ENCODE results near the gene RPTOR. TPM values are rescaled to one million over a fixed set of nuclear protein-coding genes. Genes with fewer than 3 reads are reported as not detected.
"Not testable (repeated sequence)": the region's sequence is repeated elsewhere in the genome, so short reads cannot be mapped to it uniquely, and the experiment has no call there.

Gene RPTOR
- polyA plus RNA-seq, 1 donor: 31.1 TPM

DNA sequence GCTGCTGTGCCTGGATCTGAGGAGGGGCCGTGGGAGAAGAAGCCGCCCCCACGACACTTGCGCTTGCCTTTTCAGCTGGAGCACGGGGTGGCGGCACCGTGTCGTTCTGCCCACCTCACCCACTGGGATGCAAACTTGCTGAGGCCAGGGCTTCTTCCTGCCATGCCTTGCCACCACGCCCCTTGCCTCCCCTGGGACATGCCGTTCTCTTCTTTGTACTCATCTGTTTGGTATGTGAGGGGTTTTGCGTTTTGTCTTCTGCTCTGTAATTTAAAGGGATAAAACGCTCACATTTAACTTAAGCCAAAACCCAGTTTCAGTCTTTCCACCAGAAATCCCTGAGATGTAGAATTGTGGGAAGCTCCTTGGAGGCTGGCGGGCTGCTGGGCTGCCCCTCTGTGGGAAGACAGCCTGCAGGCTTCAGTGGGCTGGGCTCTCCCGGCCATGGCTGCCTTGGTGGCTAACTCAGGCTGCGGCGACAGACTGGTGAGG is 180.2 kb downstream of the RPTOR start:
- no peak for DNase-seq

DNA sequence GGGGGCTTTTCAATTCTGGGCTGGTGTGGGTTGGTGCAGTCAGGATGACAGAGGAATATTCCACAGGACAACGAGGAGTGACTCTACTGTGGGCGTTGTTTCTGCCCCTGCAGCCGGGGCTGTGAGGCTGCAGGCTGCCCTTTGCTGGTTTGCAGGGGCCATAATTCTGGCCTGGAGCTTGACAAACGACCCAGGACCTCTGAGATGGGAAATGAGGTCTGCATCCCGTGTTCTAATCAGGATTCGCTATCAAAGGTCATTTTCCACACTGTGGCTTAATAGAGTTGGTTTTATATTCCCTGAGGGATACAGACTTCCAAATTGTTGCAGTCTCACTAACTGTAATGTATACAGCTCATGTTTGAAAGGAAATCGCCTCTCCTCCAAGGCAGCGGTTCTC is 180.9 kb downstream of the RPTOR start:
- DNase-seq: no peak

GRCh38 chr17:80726558-80727408 is 182.1 kb downstream of the RPTOR start:
- no peak for DNase-seq

GRCh38 chr17:80727409-80727755 is 182.7 kb downstream of the RPTOR start:
- no peak for DNase-seq

DNA sequence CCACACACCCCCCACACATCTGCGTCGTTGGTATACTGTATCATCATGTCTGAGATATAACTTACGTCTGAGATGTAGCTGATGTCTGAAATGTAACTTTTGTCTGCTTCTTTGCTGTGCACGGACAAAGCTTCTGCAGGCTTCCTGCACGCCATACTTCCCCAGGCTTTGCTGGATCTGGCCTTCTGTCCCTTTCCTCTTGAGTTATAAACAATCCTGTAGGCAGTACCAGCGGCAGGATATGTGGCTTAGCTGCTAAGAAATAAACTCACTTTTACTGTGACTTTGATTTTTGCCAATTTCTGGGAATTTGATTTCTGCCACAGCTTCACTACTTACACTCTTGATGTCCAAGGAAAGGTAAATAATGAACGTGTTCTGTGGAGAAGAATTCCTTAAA is 184.4 kb downstream of the RPTOR start:
- DNase-seq: no peak

DNA sequence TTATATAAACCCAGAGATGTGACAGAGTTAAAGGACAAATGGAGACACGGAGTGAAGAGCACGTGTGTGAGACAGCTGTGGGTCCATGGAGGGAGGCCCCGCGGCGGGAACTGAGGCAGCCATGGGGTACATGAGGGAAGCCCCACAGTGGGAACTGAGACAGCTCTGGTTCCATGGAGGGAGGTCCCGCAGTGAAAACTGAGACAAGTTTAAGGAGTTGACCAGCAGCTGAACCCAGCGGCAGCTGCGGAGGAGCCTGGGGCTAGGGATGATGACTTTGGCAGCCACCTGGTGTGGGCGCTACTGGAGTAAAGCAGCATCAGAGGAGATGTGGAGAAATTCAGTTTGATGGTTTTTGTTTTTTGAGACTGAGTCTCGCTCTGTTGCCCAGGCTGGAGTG is 185.1 kb downstream of the RPTOR start:
- no peak for DNase-seq

DNA sequence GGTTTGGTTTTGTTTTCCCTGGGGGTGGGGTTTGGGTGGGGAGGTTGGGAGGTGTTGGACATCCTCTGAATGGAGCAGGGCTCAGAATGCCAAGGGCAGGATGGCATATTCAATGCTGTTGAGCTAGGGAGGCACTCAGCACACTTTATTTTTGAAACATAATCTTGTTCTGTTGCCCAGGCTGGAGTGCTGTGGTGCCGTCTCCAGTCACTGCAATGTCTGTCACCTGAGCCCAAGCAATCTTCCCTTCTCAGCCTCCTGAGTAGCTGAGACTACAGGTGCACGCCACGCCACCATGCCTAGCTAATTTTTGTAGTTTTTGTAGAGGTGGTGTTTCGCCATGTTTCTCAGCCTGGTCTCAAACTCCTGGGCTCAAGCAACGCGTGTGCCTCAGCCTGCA is 186.1 kb downstream of the RPTOR start:
- DNase-seq: no peak

DNA sequence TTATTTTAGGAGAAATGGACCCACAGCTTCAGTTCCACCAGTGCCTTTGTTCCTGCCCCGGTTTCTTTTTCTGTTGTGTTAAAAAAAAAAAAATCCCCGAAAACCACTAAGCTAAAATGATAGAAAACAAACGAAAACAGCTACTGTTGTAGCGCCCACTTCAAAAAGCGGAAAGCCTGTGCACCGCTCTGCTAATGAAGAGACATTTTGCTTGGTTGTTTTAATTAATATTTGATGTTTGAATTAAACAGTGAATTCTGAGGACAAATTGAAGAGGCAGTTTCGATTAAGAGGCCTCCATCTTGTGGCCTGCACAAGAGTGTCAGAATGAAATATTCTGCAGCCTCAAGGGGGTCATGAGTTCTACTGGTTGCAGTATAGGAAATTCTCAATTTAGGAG is 186.7 kb downstream of the RPTOR start:
- no peak for DNase-seq

- DNase-seq: no peak
Observed at GRCh38 chr17:80732268-80732667, 187.6 kb downstream of the RPTOR start.

DNA sequence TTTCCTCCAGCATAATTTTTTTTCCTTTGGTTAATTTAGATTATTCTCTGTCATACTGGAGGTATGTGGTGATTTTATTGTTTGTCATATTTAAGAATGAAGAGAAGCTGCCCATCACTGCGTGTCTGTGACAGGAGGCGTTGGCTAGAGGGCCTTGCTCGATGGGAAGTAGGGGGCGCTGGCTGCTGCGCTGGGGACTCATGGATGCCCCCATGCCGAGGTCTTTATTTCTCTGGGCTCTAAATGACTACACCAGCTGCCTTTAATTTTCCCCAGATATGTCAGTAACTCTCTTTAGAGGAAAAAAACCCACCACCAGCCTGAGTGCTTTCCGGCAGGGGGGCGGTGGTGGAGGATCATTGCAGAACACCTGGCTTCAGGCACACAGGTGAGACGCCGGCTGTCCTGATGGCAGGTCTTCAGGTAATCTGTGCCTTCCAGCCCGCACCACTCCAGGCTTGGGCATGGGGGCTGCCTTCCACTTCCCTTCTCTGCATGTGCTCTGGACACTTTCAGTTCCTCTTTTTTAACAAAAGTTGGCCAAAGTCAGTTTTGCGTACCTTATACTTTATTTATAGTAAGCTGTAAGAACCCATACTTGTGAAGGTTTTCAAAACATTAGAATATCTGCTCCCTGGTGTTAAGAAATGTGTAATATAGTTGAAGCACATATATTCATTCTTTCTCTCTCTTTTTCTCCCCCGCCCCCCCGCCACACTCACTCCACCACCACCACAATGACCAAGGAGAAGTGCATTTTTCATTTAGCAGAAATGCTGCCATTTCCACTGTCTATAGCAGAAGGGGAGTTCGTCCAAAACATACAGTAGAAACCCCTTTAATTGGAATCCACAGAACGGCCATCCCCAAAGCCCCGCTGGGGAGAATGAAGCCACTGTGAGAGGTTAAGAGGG is 192.7 kb downstream of the RPTOR start:
- no peak for DNase-seq

GRCh38 chr17:80738020-80738808 is 193.6 kb downstream of the RPTOR start:
- no peak for DNase-seq

DNA sequence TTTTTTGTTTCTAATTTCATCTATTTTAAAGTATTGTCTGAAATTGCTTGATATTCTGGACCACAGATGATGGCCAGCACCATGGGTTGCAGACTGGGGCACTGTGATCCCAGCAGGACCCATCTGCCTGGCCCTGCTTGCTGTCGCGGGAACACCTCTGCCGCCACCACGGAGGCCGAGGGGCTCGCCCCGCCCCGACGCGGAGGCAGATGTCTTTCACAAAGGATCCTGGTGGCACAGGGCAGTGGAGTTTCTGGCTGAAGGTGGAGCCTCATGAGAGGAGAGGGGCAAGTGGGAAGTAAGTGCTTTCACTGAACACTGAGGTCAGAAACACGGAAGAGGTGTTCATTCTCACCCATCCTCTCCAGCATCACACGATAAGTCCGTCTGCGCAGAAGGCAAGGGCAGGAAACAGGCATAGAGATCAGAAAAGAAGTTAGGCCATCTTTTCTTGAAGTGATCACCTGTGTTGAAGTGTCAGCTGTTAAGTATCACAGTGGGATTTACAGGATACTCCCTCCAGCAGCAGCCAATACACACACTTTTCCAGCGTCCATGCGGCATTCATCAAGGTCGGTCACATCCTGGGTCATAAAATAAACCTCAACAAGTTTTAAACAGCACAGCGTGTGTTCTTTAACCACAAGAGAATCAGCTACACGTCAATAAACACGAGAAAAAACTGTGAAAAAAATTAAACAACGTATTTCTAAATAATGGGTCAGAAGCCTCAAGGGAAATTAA is 194.5 kb downstream of the RPTOR start:
- DNase-seq: no peak

DNA sequence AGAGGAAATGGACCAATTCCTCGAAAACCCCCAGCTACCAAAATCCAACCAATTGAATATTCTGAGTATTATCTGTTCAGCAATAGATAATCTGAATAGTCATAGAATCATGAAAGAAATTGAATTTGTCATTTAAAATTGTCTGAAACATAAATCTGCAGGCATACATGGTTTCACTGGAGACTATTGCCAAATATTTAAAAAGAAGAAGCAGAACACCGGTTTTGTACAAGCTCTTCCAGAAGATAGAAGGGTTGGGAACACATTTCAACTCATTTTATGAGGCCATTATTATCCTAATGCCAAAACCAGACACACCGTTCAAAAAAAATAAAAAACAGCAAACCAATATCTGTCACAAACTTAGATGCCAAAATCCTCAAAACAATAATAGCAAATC is 195.5 kb downstream of the RPTOR start:
- no peak for DNase-seq

GRCh38 chr17:80742091-80742490 is 197.5 kb downstream of the RPTOR start:
- no peak for DNase-seq

DNA sequence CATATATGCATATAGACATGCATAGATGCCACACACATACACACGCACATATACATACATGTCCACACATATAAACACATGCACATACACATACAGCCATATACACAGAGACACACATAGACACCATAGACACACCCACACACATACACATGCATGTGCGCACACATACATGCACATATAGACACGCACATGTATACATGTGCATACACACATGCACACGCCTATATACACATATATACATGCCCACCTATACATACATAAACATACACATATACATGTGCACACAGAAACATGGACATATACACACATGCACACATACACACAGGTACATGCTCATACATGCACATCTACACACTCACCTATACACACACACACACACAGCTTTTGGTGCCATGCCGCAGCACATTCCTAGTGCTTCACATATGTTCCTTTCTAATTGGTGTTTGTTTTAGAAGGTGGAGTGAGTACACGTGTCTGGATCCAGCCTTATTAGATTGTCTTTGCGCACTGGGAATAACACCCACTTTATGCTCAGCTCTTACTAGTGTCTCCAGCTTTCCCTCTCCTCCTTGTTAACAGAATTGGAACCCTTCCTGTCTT is 198.0 kb downstream of the RPTOR start:
- no peak for DNase-seq

DNA sequence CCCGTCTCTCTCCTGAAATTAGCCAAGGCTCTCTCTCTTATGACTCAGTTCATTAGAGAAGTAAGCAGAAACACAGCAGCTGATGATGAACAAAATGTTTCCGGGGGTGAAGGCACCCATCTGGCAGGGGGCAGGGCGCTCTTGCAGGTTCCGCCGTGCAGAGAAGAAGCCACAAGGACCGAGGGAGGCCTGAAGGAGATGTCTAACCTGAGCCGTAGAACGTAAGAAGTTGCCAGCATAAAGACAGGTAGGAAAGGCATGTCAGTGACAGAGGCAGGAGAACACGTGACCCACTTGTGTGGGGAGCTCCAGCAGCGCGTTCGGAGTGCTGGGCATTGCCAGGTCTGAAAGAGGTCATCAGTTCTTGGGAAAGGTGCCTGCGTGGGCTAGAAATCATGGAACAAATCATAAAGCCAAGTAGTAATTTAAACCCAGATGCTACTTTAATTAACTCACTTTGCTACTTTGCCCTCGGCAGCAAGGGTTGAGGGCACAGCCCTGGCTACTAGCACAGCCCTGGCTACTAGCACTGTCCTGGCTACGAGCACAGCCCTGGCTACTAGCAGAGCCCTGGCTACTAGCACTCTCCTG is 198.6 kb downstream of the RPTOR start:
- no peak for DNase-seq

- DNase-seq: not testable (repeated sequence)
Observed at GRCh38 chr17:80743973-80744372, 199.3 kb downstream of the RPTOR start.

GRCh38 chr17:80744725-80745124 is 200.1 kb downstream of the RPTOR start:
- DNase-seq: not testable (repeated sequence)

DNA sequence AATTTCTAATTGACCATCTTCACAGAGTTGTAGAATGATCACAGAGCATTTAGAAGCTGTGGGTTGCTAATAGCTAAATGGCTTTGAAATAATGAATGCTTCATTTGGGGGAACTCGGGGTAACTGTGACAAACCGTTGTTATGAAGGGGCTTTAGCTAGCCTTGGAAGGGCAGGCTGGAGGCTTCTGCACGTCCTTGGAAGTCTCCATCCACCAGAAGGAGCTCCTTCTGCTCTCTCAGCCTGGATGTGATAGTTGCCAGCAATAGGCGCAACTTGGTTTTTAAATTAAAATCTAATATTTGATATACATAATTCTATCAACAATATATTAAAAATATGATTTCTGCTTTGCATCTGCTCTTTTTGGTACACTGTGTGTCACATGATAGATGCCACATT is 200.5 kb downstream of the RPTOR start:
- no peak for DNase-seq

GRCh38 chr17:80746262-80746935 is 201.8 kb downstream of the RPTOR start:
- DNase-seq: no peak

DNA sequence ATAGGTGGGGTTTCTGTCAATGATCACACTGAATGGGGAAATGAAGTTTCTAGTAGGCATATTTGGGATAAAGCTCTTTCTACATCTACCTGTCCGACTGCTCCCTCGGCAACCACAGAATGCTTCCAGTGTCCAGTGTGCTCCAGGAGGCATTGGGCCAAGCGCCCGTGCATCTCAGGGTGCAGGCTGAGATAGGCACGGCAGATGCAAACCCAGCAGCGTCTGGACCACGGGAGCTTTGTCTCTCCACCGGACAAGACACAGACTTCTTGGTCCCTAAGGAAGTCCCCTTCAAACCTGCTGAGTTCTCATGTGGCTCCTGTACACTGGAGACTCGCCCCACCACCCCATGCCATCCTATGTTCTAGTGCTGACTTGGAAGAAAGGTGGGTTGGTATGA is 202.8 kb downstream of the RPTOR start:
- no peak for DNase-seq
